BE2C (cell line): ENCODE data around the gene MLEC.
A peak's percentile ranks its signal among the peaks of the same experiment; 100 is the strongest.

Experiments used
- DNase-seq: peaks from one replicate; pipeline ENCODE4 v3.0.0-alpha.2; 2020
- H3K27me3 ChIP-seq: fragments of 250-450 bp; sonication (Bioruptor Pico); 2 replicates; pipeline ENCODE4 v1.5.1; 2020; ENCODE audit warnings: mild to moderate bottlenecking
- H3K36me3 ChIP-seq: fragments of 250-450 bp; sonication (Bioruptor Pico); 2 replicates; pipeline ENCODE4 v1.5.1; 2020; ENCODE audit warnings: mild to moderate bottlenecking
- H3K4me1 ChIP-seq: fragments of 250-450 bp; sonication (Bioruptor Pico); 2 replicates; pipeline ENCODE4 v1.5.1; 2020
- H3K4me3 ChIP-seq: 2 replicates; pipeline ENCODE4 v1.5.1; 2011; ENCODE audit warnings: low read depth, low read length
- H3K9me3 ChIP-seq: fragments of 250-450 bp; sonication (Bioruptor Pico); 2 replicates; pipeline ENCODE4 v1.5.1; 2020
- CTCF ChIP-seq: IDR thresholded peaks from 2 replicates; pipeline ENCODE4 v1.5.1; 2012; ENCODE audit warnings: mild to moderate bottlenecking, low read depth, low read length

MLEC gene

GRCh38 chr12:120678572-120678971 is 8.4 kb upstream of the MLEC start:
- Histone ChIP-seq H3K36me3 (no peaks in the 10 kb centered on the region), H3K9me3 (no peaks in the 10 kb centered on the region), H3K4me1 (no peaks in the 10 kb centered on the region; the same call in 1 of the 2 replicates), H3K27me3 (no peaks in the 10 kb centered on the region), H3K4me3 (no peak overlapping the region)
- no peak for DNase-seq
- no peak for TF ChIP-seq CTCF

GRCh38 chr12:120680165-120680738 is 6.7 kb upstream of the MLEC start:
- no peak for DNase-seq
- H3K4me1 ChIP-seq, result no peaks in the 10 kb centered on the region; the same call in 1 of the 2 replicates
- no peak overlapping the region for H3K4me3 ChIP-seq
- no peak for TF ChIP-seq CTCF
- no peaks in the 10 kb centered on the region for H3K36me3 ChIP-seq
- no peaks in the 10 kb centered on the region for H3K9me3 ChIP-seq
- H3K27me3 ChIP-seq, result no peaks in the 10 kb centered on the region

- H3K4me1 ChIP-seq, result no peaks in the 10 kb centered on the region
These were observed 2.4 kb upstream of the MLEC start for GRCh38 chr12:120684523-120684932.

GRCh38 chr12:120685522-120685921 is 1.4 kb upstream of the MLEC start:
- H3K9me3 ChIP-seq, result no peaks in the 10 kb centered on the region
- no peaks in the 10 kb centered on the region for H3K36me3 ChIP-seq
- H3K4me1 ChIP-seq, result no peaks in the 10 kb centered on the region
- TF ChIP-seq CTCF, result no peak
- no peak for DNase-seq
- peak overlapping the region; percentile 95 for H3K4me3 ChIP-seq
- H3K27me3 ChIP-seq, result no peaks in the 10 kb centered on the region

More at GRCh38 chr12:120684523-120684932, 2.4 kb upstream of the MLEC start:
- DNase-seq, result no peak
- Histone ChIP-seq H3K9me3 (no peaks in the 10 kb centered on the region), H3K36me3 (no peaks in the 10 kb centered on the region), H3K4me3 (no peak overlapping the region), H3K27me3 (no peaks in the 10 kb centered on the region)
- TF ChIP-seq CTCF, result no peak

- H3K4me3 ChIP-seq, result peak overlapping the region; percentile 95
- TF ChIP-seq CTCF, result no peak
- H3K36me3 ChIP-seq, result no peaks in the 10 kb centered on the region
- H3K4me1 ChIP-seq, result no peaks in the 10 kb centered on the region
- H3K27me3 ChIP-seq, result no peaks in the 10 kb centered on the region
- peak; percentile 99 for DNase-seq
- H3K9me3 ChIP-seq, result no peaks in the 10 kb centered on the region
These were observed 729 bp upstream of the MLEC start for GRCh38 chr12:120686151-120686689.

- H3K36me3 ChIP-seq, result peaks cover 4% of the 10 kb centered on the region; the same call in 1 of the 2 replicates
- peak; percentile 28 for DNase-seq
- no peaks in the 10 kb centered on the region for H3K9me3 ChIP-seq
- TF ChIP-seq CTCF, result no peak
- H3K4me3 ChIP-seq, result peak overlapping the region; percentile 95
- no peaks in the 10 kb centered on the region for H3K4me1 ChIP-seq
- no peaks in the 10 kb centered on the region for H3K27me3 ChIP-seq
These were observed 785 bp downstream of the MLEC start for GRCh38 chr12:120687578-120688289.
